Measurements from ENCODE around the gene CACNA1F.
A peak's percentile ranks its signal among the peaks of the same experiment; 100 is the strongest.

DNA sequence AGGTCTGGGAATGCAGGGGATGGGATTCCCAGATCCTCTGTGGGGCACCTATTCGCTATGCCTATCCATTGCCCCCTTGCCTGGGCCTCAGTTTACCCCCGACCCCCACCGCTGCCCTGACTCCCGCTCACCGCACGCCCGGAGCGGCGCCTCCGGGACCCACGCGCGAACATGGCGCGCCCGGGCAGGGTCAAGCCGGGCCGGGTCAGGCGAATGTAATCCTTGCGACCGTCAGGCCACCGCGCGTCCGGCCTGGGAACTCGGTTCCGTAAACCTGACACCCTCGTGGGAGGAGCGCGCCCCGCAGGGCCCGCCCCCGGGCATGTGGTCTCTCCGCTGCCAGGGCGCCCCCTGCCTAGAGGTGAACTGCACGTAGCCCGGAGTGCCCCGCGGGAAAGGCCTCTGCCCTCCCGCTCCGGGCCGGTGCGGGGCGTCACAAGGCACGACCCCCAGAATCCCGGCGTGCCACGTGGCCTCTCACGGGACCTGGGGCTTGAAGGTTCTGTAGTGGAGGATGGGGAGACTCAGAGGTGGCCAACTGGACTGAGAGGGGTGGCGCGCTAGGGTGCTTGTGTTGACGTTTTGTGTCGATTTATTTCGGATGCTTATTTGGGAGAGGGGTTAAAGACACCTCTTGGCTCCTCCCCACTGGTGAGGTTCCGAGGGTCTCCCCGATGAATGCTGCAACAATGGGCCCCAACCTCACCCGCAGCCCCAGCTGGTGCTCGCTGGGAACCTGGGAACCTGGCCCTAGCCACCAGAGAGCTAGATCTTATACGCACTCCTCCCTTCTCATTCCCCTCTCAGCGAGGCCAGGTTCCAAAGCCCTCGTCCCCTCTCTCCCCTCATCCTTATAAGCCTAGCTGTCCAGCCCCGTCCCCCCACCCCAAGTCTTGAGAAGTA, 46.8 kb downstream of the CACNA1F start, which contains the start of gene PRICKLE3:
- TF ChIP-seq, protein P1, sequence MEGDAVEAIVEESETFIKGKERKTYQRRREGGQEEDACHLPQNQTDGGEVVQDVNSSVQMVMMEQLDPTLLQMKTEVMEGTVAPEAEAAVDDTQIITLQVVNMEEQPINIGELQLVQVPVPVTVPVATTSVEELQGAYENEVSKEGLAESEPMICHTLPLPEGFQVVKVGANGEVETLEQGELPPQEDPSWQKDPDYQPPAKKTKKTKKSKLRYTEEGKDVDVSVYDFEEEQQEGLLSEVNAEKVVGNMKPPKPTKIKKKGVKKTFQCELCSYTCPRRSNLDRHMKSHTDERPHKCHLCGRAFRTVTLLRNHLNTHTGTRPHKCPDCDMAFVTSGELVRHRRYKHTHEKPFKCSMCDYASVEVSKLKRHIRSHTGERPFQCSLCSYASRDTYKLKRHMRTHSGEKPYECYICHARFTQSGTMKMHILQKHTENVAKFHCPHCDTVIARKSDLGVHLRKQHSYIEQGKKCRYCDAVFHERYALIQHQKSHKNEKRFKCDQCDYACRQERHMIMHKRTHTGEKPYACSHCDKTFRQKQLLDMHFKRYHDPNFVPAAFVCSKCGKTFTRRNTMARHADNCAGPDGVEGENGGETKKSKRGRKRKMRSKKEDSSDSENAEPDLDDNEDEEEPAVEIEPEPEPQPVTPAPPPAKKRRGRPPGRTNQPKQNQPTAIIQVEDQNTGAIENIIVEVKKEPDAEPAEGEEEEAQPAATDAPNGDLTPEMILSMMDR (conservative IDR thresholded peaks at IDR 0.05; ENCODE audit: low read depth, low read length), result peak; percentile 47; the same call in 1 of the 2 replicates
- TF ChIP-seq EZH2 (IDR thresholded peaks at IDR 0.05; ENCODE audit: borderline replicate concordance, low read depth, low read length, poor library complexity, severe bottlenecking), result no peak

All from A673 (cell line).